ENCODE data around the gene KRR1.
"Not testable (repeated sequence)": the region's sequence is repeated elsewhere in the genome, so short reads cannot be mapped to it uniquely, and the experiment has no call there.

Gene KRR1

GRCh38 chr12:75525263-75525662 is 13.9 kb upstream of the KRR1 start:
- DNase-seq (ENCODE audit: low read depth) = no peak

- not testable (repeated sequence) for DNase-seq (ENCODE audit: low read depth)
Observed at GRCh38 chr12:75522124-75522523, 10.7 kb upstream of the KRR1 start.

- DNase-seq (ENCODE audit: low read depth) = not testable (repeated sequence)
Observed at GRCh38 chr12:75521224-75521623, 9.8 kb upstream of the KRR1 start.

GRCh38 chr12:75509621-75510020 is 1.8 kb downstream of the KRR1 start:
- DNase-seq (ENCODE audit: low read depth) = no peak

GRCh38 chr12:75508159-75508558 is 3.2 kb downstream of the KRR1 start:
- no peak for DNase-seq (ENCODE audit: low read depth)

GRCh38 chr12:75507086-75507485 is 4.3 kb downstream of the KRR1 start:
- DNase-seq (ENCODE audit: low read depth) = no peak

GRCh38 chr12:75505706-75506312 is 5.6 kb downstream of the KRR1 start:
- DNase-seq (ENCODE audit: low read depth) = no peak

GRCh38 chr12:75503866-75504265 is 7.5 kb downstream of the KRR1 start:
- no peak for DNase-seq (ENCODE audit: low read depth)

- DNase-seq (ENCODE audit: low read depth) = no peak
Observed at GRCh38 chr12:75503459-75503858, 8.0 kb downstream of the KRR1 start.

GRCh38 chr12:75491169-75491568 is 20.2 kb downstream of the KRR1 start:
- no peak for DNase-seq (ENCODE audit: low read depth)

GRCh38 chr12:75489613-75490210 is 21.7 kb downstream of the KRR1 start:
- no peak for DNase-seq (ENCODE audit: low read depth)

- no peak for DNase-seq (ENCODE audit: low read depth)
Observed at GRCh38 chr12:75489187-75489586, 22.2 kb downstream of the KRR1 start.

GRCh38 chr12:75488553-75488952 is 22.9 kb downstream of the KRR1 start:
- DNase-seq (ENCODE audit: low read depth) = no peak

GRCh38 chr12:75487308-75487707 is 24.1 kb downstream of the KRR1 start:
- no peak for DNase-seq (ENCODE audit: low read depth)

GRCh38 chr12:75484450-75484849 is 27.0 kb downstream of the KRR1 start:
- not testable (repeated sequence) for DNase-seq (ENCODE audit: low read depth)

GRCh38 chr12:75483431-75483830 is 28.0 kb downstream of the KRR1 start:
- DNase-seq (ENCODE audit: low read depth) = no peak

- DNase-seq (ENCODE audit: low read depth) = no peak
Observed at GRCh38 chr12:75482646-75483045, 28.8 kb downstream of the KRR1 start.

GRCh38 chr12:75481774-75482173 is 29.6 kb downstream of the KRR1 start:
- no peak for DNase-seq (ENCODE audit: low read depth)

- no peak for DNase-seq (ENCODE audit: low read depth)
Observed at GRCh38 chr12:75481013-75481705, 30.2 kb downstream of the KRR1 start.

- peak; percentile 56 for DNase-seq (ENCODE audit: low read depth)
Observed at GRCh38 chr12:75480469-75480949, 30.9 kb downstream of the KRR1 start, which contains the start of gene GLIPR1. Gene GLIPR1 (plus strand): TSS chr12:75480755. CDS start chr12:75480881, 126 bp downstream.

- no peak for DNase-seq (ENCODE audit: low read depth)
Observed at GRCh38 chr12:75479963-75480461, 31.4 kb downstream of the KRR1 start.

- no peak for DNase-seq (ENCODE audit: low read depth)
Observed at GRCh38 chr12:75478116-75478794, 33.2 kb downstream of the KRR1 start.

All from stimulated activated CD4-positive, alpha-beta T cell treated with anti-CD3 and anti-CD28 coated beads, Interleukin-2, amount 100 ng/mL, for 4 hours (primary cell).